Measurements from ENCODE around the gene ATXN1. TPM values are rescaled to one million over a fixed set of nuclear protein-coding genes. Genes with fewer than 3 reads are reported as not detected.

Gene ATXN1
- total RNA-seq, 1 experiment from 2014 or later, result 20.8 TPM

GRCh38 chr6:16329233-16329632 is 432.0 kb downstream of the ATXN1 start:
- no peaks in the 10 kb centered on the region for H3K9me3 ChIP-seq (replicated peaks)
- H3K27me3 ChIP-seq (replicated peaks), result no peaks in the 10 kb centered on the region
- H3K4me1 ChIP-seq (replicated peaks), result peaks cover 19% of the 10 kb centered on the region
- H3K27ac ChIP-seq, result no peak overlapping the region
- peaks cover 18% of the 10 kb centered on the region for H3K36me3 ChIP-seq
- no peak overlapping the region for H3K4me3 ChIP-seq
- DNase-seq (ENCODE audit: low read depth in 1 of 2, low spot score in 2 of 2), result no peak

DNA sequence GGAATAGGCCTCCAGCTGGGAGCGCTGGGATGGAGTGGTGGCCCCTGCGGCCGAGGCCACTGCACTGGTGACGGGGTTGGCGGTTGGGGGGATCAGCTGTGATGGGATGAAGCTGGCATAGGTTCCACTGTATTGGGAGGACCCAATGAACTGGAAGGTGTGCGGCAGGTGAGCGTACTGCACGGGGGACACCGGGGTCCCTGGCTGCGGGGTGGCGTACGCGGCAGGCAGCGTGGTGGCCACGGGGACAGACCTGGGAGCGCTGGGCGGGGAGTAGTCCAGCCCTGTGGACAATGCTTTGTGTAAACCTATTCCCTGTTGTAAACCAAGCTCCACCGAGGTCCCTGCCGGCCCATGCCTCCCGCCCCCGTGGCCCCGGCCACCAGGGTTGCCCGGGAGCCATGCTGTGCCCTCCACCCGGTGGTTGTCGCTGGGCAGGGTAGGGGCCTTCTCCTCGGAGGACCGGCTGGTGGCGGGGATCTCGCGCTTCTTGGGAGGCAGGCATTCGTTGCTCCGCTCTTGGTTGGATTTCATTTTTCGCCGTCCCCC is 433.4 kb downstream of the ATXN1 start:
- H3K4me1 ChIP-seq (replicated peaks), result peaks cover 16% of the 10 kb centered on the region
- no peaks in the 10 kb centered on the region for H3K27me3 ChIP-seq (replicated peaks)
- H3K4me3 ChIP-seq, result no peak overlapping the region
- H3K9me3 ChIP-seq (replicated peaks), result no peaks in the 10 kb centered on the region
- H3K36me3 ChIP-seq, result peaks cover 18% of the 10 kb centered on the region
- no peak overlapping the region for H3K27ac ChIP-seq
- no peak for DNase-seq (ENCODE audit: low read depth in 1 of 2, low spot score in 2 of 2)

DNA sequence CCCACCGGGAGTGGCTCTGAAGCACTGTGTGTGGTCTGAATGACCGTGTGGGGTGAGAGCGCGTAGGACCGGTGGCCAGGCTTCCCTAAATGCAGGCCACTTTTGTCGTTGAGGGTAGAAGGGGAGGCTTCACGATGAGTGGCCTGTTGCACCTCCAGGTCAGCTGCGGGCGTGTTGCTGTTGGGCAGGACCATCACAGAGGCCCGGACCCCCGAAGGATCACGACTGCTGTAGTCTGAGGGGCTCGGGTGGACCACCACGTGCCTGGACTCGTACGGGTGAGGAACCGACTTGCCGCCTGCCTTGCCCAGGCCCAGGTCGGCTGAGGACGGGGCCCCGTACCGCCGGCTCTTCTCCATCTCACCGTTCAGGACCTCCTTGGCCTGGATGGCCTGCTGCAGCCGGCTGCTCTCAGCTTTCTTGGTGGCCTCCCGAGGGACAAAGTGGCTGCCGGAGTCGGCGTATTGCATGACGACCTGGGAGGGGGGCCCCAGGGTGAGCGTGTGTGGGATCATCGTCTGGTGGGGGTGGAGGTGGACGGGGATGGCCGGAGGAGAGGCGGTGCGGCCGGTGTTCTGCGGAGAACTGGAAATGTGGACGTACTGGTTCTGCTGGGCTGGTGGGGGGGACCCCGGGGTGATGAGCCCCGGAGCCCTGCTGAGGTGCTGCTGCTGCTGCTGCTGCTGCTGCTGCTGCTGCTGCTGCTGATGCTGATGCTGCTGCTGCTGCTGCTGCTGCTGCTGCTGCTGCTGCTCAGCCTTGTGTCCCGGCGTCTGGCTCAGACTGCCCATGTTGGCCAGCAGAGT is 434.1 kb downstream of the ATXN1 start:
- Histone ChIP-seq H3K4me3 (no peak overlapping the region), H3K27ac (no peak overlapping the region), H3K27me3 (replicated peaks) (no peaks in the 10 kb centered on the region), H3K9me3 (replicated peaks) (no peaks in the 10 kb centered on the region), H3K36me3 (peaks cover 18% of the 10 kb centered on the region), H3K4me1 (replicated peaks) (peaks cover 22% of the 10 kb centered on the region)
- DNase-seq (ENCODE audit: low read depth in 1 of 2, low spot score in 2 of 2), result no peak

DNA sequence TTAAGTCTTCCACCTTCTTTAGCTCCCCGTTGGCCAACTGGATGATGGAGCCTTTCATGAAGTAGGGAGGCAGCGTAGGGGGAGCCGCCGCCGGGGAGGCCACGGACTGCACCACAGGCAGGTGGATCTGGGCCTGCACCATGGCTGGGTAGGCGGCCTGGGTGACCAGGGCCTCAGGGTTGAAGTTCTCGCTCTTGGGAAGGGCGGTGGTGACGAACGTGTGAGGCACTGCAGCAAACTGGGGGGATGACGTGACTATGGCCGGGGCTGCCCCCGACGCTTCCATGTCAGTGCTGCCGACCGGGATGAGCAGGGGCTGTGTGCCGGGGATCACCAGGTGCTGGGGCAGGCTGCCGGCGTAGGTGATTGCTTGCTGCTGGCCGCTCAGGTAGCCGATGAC is 434.7 kb downstream of the ATXN1 start:
- peaks cover 16% of the 10 kb centered on the region for H3K4me1 ChIP-seq (replicated peaks)
- no peak overlapping the region for H3K4me3 ChIP-seq
- no peaks in the 10 kb centered on the region for H3K27me3 ChIP-seq (replicated peaks)
- H3K36me3 ChIP-seq, result peaks cover 18% of the 10 kb centered on the region
- no peak for DNase-seq (ENCODE audit: low read depth in 1 of 2, low spot score in 2 of 2)
- H3K9me3 ChIP-seq (replicated peaks), result no peaks in the 10 kb centered on the region
- no peak overlapping the region for H3K27ac ChIP-seq

DNA sequence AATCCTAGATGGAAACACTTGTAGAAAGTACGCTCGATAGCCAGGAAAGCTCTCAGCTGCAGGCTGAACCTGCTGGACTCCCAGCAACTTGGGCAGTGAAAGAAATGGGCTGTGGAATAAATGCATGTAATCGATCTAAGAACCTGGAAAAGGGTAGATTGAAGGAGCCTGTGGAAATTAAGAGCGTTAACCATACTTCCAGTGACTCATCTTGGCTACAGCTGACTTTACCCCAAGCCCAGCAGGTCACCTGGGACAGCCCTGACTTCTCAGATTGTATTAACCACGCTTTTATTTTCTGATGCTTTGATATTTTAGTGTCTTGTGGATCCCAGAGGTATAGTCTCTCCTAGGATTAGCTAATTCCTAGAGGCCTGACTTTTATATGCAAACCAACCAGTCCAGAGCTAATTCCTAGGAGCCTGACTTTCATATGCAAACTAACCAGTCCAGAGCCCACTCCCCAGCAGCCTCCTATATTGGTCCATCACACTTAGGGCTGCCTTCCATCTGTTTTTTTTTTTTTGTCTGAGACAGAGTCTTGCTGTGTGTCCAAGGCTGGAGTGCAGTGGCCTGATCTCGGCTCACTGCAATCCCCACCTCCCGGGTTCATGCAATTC is 436.5 kb downstream of the ATXN1 start:
- no peak for DNase-seq (ENCODE audit: low read depth in 1 of 2, low spot score in 2 of 2)
- H3K9me3 ChIP-seq (replicated peaks), result no peaks in the 10 kb centered on the region
- peaks cover 28% of the 10 kb centered on the region for H3K4me1 ChIP-seq (replicated peaks)
- peaks cover 18% of the 10 kb centered on the region for H3K36me3 ChIP-seq
- H3K27ac ChIP-seq, result no peak overlapping the region
- H3K4me3 ChIP-seq, result no peak overlapping the region
- no peaks in the 10 kb centered on the region for H3K27me3 ChIP-seq (replicated peaks)

DNA sequence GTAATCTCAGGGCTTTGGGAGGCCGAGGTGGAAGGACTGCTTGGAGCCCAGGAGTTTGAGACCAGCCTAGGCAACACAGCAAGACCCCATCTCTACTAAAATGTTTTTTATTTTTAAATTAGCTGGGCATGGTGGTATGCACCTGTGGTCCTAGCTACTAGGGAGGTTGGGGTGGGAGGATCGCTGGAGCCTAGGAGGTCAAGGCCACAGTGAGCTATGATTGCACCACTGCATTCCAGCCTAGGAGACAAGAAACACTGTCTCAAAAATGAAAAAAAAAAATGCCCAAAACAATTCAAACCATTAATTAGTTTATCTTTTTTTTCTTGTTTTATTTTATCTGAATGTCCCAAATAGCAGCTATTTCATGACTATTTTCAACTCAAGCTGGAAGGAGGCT is 437.1 kb downstream of the ATXN1 start:
- no peaks in the 10 kb centered on the region for H3K27me3 ChIP-seq (replicated peaks)
- DNase-seq (ENCODE audit: low read depth in 1 of 2, low spot score in 2 of 2), result no peak
- peaks cover 18% of the 10 kb centered on the region for H3K36me3 ChIP-seq
- no peaks in the 10 kb centered on the region for H3K9me3 ChIP-seq (replicated peaks)
- H3K4me3 ChIP-seq, result no peak overlapping the region
- peaks cover 34% of the 10 kb centered on the region for H3K4me1 ChIP-seq (replicated peaks)
- no peak overlapping the region for H3K27ac ChIP-seq

- no peak overlapping the region for H3K4me3 ChIP-seq
- peaks cover 18% of the 10 kb centered on the region for H3K36me3 ChIP-seq
- no peaks in the 10 kb centered on the region for H3K27me3 ChIP-seq (replicated peaks)
- peak overlapping the region; percentile 30; the same call in 1 of the 2 replicates for H3K27ac ChIP-seq
- H3K9me3 ChIP-seq (replicated peaks), result no peaks in the 10 kb centered on the region
- peak; percentile 21 to 56 for DNase-seq (ENCODE audit: low read depth in 1 of 2, low spot score in 2 of 2)
- H3K4me1 ChIP-seq (replicated peaks), result peaks cover 48% of the 10 kb centered on the region
Observed at GRCh38 chr6:16322666-16323312, 438.5 kb downstream of the ATXN1 start.

DNA sequence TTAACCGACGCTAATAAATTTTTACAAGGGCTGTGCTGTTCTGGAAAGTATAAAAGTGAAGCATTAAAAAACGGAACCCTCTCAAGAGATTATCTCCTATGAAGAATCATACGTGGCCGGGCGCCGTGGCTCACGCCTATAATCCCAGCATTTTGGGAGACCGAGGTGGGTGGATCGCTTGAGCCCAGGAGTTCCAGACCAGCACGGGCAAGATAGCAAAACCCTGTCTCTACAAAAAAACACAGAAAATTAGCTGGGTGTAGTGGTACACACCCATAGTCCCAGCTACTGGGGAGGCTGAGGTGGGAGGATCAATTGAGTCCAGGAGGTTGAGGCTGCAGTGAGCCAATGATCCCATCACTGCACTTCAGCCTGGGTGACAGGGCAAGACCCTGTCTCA is 439.4 kb downstream of the ATXN1 start:
- peaks cover 14% of the 10 kb centered on the region for H3K36me3 ChIP-seq
- H3K27ac ChIP-seq, result no peak overlapping the region
- no peak for DNase-seq (ENCODE audit: low read depth in 1 of 2, low spot score in 2 of 2)
- H3K4me1 ChIP-seq (replicated peaks), result peaks cover 57% of the 10 kb centered on the region
- H3K27me3 ChIP-seq (replicated peaks), result no peaks in the 10 kb centered on the region
- H3K4me3 ChIP-seq, result no peak overlapping the region
- H3K9me3 ChIP-seq (replicated peaks), result no peaks in the 10 kb centered on the region

DNA sequence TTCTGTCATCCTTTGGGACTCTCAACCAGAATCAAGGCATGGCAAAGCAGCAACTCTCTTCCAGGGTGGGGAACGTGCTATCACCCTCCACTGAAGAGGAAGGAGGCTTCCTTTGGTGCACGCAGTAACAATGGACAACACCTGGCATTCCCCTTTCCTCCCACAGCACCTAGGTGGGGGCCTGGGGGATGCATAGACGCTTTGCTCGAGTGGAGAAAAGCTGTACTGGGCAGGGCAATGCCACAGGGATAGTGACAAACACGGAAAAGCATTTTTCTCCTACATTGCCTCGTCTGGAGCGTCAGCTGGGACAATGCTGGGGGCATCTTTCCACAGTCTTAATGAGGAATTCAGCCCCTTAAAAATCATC is 439.9 kb downstream of the ATXN1 start:
- H3K27me3 ChIP-seq (replicated peaks), result no peaks in the 10 kb centered on the region
- peaks cover 9% of the 10 kb centered on the region for H3K36me3 ChIP-seq
- H3K4me1 ChIP-seq (replicated peaks), result peaks cover 58% of the 10 kb centered on the region
- H3K9me3 ChIP-seq (replicated peaks), result no peaks in the 10 kb centered on the region
- H3K27ac ChIP-seq, result no peak overlapping the region
- no peak overlapping the region for H3K4me3 ChIP-seq
- DNase-seq (ENCODE audit: low read depth in 1 of 2, low spot score in 2 of 2), result no peak

DNA sequence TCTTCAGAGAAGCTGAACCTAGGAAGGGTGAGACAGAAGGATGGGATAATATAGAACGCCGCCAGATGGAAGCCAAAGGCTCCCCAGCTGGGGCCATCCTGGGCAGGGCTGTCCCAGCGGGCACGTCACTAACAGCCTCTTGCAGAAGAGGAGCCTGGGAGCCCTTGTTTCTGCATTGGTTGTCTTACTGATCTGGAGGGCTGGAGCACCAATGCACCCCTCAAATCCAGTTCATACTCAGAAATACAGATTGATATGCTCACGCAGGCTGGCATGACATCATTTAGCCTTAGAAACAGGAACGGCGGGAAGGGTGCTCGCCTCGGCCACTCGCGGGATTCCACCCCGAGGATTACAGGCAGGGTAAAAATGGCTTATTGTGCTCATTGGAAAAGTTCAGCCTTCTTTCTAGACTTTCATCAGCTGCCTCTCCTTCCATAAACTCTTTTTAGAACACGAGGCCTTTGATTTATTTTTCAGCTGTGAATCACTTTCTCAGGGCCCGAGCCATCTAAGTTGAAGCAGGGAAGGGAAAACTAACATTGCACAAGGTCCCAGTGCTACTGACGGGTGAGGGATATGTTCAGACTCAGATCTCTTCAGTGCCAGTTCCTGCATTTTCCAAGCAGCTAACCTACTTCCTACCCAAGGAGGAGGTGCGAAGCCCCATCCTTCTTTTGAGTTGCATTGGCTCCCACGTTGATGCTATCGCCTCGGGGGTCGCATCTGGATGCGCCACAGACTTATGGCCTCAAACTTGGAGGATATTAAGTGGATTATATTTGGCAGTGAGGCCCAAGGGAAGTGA is 440.5 kb downstream of the ATXN1 start:
- Histone ChIP-seq H3K27ac (peak overlapping the region; percentile 91), H3K4me3 (peak overlapping the region; percentile 24), H3K9me3 (replicated peaks) (no peaks in the 10 kb centered on the region), H3K27me3 (replicated peaks) (no peaks in the 10 kb centered on the region), H3K4me1 (replicated peaks) (peaks cover 58% of the 10 kb centered on the region), H3K36me3 (peaks cover 4% of the 10 kb centered on the region)
- no peak for DNase-seq (ENCODE audit: low read depth in 1 of 2, low spot score in 2 of 2)

DNA sequence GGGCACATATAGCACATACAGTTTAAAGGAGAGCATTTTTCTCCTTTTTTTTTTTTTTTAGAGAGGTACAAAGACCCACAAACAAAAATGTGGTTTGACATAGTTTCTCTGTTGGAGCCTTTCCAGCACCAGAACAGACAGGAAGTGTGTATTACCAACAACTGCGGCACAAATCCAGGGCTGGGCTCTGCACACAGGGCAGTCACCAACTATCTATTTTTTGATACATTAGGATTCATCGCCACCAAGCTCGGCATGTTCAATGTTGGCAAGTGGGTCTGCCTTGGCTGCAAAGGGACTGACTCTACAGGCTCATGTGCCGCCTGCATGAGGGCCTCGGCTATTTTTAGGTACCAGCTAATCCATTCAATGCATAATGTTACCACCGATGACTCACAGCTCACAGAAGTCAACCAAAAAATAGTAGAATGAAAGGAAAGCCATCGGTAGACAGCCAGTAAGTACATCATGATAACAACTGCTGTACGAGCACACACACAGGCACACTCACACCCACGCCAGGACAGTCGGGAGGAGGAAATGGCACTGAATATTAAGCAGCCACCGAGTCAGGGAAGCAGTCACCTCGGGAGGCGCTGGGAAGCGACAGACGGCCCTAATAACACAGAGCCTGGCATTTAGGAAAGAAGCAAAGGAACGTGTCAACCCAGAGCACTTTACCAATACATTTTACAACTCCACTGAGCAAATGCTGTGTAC is 441.3 kb downstream of the ATXN1 start:
- DNase-seq (ENCODE audit: low read depth in 1 of 2, low spot score in 2 of 2), result peak; percentile 88 to 94
- peak overlapping the region; percentile 91 for H3K27ac ChIP-seq
- no peaks in the 10 kb centered on the region for H3K27me3 ChIP-seq (replicated peaks)
- H3K4me1 ChIP-seq (replicated peaks), result peaks cover 58% of the 10 kb centered on the region
- H3K36me3 ChIP-seq, result no peaks in the 10 kb centered on the region
- H3K9me3 ChIP-seq (replicated peaks), result no peaks in the 10 kb centered on the region
- H3K4me3 ChIP-seq, result peak overlapping the region; percentile 24

GRCh38 chr6:16318953-16319720 is 442.1 kb downstream of the ATXN1 start:
- no peaks in the 10 kb centered on the region for H3K9me3 ChIP-seq (replicated peaks)
- peak overlapping the region; percentile 91 for H3K27ac ChIP-seq
- H3K27me3 ChIP-seq (replicated peaks), result no peaks in the 10 kb centered on the region
- H3K4me3 ChIP-seq, result no peak overlapping the region
- H3K36me3 ChIP-seq, result no peaks in the 10 kb centered on the region
- no peak for DNase-seq (ENCODE audit: low read depth in 1 of 2, low spot score in 2 of 2)
- peaks cover 58% of the 10 kb centered on the region for H3K4me1 ChIP-seq (replicated peaks)

All from SJSA1 (cell line).